22Rv1 (cell line): Measurements from ENCODE around the gene TMEM17.

Source experiments
- CTCF ChIP-seq: fragments of 450-650 bp; IDR thresholded peaks from 2 replicates; pipeline ENCODE4 v1.5.1; 2017; ENCODE audit warnings: mild to moderate bottlenecking
- ZFX ChIP-seq: fragments of 450-650 bp; IDR thresholded peaks from 2 replicates; pipeline ENCODE4 v1.6.1; 2017; ENCODE audit warnings: antibody characterized with exemption, borderline replicate concordance

- TF ChIP-seq CTCF (no peak), ZFX (no peak)
These were observed 25.6 kb upstream of the TMEM17 start for GRCh38 chr2:62531594-62531993.
